Epithelial cell of esophagus (primary cell): ENCODE data around the gene BCAM.

Source experiments
- DNase-seq: peaks from one replicate; pipeline ENCODE4 v3.0.0; 2010; ENCODE audit warnings: low read depth
- H3K4me3 ChIP-seq: 2 replicates; pipeline ENCODE4 v1.5.1; 2011; ENCODE audit warnings: mild to moderate bottlenecking, low read length, control low read depth
- CTCF ChIP-seq: IDR thresholded peaks from 2 replicates; pipeline ENCODE4 v1.5.1; 2011; ENCODE audit warnings: low read depth, mild to moderate bottlenecking, low read length, control low read depth, inconsistent platforms; ENCODE audit not compliant: insufficient read depth; ENCODE audit errors: missing control alignments

BCAM gene

GRCh38 chr19:44846455-44847143 lies 37.7 kb downstream of the BCAM start:
- no peak for TF ChIP-seq CTCF
- H3K4me3 ChIP-seq = peak overlapping the region; percentile 95
- DNase-seq = peak; percentile 12

GRCh38 chr19:44847144-44848035 lies 38.5 kb downstream of the BCAM start:
- no peak for TF ChIP-seq CTCF
- peak; percentile 78 for DNase-seq
- H3K4me3 ChIP-seq = peak overlapping the region; percentile 95

GRCh38 chr19:44848036-44848811 lies 39.3 kb downstream of the BCAM start:
- TF ChIP-seq CTCF = no peak
- peak overlapping the region; percentile 95 for H3K4me3 ChIP-seq
- DNase-seq = peak; percentile 58

GRCh38 chr19:44848812-44849447 lies 40.0 kb downstream of the BCAM start:
- TF ChIP-seq CTCF = no peak
- no peak overlapping the region for H3K4me3 ChIP-seq

GRCh38 chr19:44850641-44851109 lies 41.8 kb downstream of the BCAM start:
- H3K4me3 ChIP-seq = no peak overlapping the region
- DNase-seq = no peak
- no peak for TF ChIP-seq CTCF

More at GRCh38 chr19:44848812-44849447, 40.0 kb downstream of the BCAM start:
- DNase-seq = no peak

- H3K4me3 ChIP-seq = no peak overlapping the region
- DNase-seq = no peak
- TF ChIP-seq CTCF = no peak
Measured at GRCh38 chr19:44851427-44851826, 42.5 kb downstream of the BCAM start.
